Measurements from ENCODE around the gene PCNX1.
A peak's percentile ranks its signal among the peaks of the same experiment; 100 is the strongest.
"Not testable (repeated sequence)": the region's sequence is repeated elsewhere in the genome, so short reads cannot be mapped to it uniquely, and the experiment has no call there.

Gene PCNX1

DNA sequence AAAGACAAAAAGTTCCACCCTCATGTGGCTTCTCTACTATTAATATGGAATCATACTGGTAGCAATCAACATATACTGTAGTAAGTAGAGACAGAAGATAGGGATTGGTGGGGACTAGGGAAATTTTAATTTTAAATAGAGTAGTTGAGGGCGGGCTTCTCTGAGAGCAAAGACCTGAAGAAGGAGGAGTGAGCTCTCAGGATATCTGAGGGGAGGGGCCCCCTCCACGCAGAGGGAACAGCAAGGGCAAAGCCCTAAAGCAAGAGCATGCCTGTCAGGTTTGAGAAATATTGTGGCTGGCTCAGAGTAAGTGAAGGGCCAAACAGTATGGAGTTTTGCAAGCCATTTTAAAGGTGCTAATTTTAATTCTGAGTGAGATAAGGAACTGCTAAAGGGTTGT, 64.3 kb downstream of the PCNX1 start:
- DNase-seq: no peak

DNA sequence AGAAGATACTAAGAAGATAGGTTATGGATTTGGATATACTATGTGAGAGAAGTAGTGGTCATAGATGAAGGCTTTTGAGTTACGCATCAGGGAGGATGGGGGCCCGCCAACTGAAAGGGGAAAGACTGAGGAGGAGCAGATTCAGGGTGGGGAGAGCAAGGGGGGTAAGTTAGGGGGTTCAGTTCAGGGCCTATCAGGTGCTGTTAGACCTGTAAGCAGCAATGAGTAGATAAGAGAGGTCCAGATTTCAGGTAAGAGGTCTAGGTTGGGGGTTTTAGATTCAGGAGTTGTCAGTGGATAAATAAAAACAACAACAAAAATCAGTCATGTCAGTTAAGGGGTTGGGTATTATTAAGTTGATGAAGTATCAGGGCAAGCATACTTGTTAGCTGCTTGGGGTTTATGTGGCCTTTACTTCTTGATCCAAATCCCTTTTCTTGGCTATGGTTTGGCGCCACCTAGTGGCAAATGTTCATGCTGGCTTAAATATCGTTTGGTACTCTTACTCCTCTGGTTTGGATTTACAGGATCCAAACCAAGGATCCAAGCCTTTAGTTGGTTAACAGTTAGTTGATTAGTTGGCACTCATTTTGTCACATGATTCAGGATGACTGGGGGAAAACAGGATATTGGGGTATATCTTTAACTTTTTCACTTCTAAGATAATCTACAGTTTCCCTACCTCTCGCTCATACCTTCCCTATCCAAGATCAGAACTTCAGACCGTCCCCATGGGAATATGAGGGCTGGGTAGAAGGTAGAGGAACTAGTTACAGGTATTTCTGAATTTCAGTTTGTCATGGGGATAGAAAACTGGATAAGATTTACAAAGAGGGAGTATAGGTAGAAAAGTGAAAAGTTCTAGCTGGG, 65.1 kb downstream of the PCNX1 start:
- peak; percentile 88 for DNase-seq

DNA sequence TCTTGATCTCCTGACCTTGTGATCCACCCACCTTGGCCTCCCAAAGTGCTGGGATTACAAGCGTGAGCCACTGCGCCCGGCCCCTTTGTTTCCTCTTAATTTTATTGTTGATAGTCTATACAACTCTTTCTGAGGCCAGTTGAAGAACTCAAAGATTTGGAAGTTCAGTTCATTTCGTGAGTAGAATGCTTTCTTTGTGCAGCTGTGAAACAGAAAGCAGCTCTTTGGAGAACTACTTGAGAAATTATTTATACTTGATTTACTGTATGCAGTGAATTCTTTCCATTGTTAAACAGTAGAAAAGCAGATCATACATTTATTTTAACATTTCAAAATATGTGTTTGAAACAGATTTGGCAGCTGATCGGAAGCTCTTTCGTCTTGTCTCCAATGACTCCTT, 69.3 kb downstream of the PCNX1 start:
- DNase-seq: no peak

DNA sequence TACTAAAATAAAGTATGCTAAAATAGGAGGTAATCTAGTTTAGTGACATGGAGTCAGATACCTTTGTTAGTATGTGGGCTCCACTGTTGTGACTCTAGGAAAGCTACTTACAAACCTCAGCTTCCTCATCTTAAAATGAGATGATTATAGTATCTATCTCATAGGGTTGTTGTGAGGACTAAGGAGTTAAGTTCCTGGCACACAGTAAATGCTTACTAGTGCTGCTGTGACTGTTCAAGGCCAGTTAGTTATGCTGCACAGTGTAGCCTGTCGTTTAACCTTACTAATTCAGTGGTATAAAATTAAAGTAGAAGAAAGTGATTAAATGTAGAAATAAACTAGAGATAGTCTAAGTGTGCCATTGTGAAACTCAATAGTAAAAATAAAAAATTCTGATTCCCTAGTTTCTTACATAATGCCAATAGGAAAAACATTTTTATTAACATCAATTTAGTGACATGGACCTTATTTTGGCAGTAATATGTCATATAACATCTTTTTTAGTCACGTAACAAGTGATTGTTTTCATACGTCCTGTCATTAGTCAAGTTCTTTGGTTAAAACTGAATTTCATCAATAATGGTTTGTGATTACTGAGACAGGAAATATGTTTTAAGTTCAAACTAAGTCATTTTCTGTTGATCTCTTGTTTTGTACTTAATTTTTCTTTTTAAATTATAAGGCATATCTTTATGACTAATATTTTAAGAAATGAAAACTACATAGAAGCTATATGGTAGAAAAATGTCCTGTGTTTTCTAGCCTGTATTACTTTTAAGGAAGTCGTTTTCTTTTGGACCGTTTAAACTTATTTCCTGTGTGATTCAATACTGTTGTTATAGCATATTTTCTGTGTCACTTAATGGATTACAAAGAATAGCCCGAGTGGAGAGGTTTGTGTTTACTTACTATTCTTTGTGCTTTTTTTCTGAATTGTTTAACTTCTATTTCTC, 74.0 kb downstream of the PCNX1 start:
- DNase-seq: no peak

DNA sequence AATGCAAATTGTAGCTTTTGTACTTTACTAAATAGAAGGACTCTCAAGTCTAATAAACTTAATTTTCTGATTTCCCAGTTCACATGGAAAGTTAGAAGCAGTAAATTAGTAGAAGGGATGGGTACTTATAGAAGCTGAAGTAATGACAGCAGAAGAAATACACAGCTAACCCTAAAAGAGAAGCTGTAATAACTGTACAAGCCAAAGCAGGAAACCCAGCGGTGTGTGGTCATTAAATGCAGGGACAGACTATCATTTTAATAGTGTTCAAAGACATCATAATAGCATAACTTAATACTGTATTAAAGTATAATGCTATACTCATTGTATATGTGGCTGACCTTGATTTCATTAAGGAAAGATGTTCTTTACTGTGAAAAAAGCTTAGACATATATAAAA, 74.9 kb downstream of the PCNX1 start:
- no peak for DNase-seq

DNA sequence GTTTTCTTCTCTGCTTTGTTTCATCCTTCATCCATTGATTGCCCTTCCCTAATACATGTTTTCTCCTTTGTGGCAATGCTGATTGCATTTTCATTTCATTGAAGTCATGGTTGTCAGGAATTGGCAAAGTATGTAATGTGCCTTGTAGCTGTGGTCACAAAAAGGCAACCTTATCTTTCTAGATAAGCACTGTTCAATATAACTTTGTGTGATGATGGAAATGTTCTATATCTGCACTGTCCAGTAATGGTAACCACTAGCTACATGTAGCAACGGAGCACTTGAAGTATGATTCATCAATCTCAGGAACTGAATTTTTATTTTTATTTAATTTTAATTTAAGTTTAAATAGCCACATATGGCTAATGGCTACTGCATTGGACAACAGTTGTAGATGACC, 79.8 kb downstream of the PCNX1 start:
- no peak for DNase-seq

DNA sequence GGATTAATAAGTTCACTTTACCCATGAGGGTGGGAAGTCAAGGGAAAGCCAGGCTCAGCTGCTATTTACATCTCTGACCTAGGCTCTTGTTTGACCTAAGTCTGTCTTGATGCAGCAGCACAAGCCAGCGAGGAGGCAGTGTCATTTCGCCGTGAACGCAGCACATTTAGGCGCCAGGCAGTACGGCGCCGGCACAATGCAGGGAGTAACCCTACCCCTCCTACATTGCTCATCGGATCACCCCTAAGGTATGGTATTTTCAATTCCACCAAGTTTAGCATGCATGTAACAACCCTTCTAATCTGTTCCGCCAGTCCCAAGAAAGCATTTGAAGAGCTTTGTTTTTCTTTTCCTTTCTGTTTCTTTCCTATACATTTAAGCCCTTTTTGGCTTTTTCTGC, 81.2 kb downstream of the PCNX1 start:
- no peak for DNase-seq

DNA sequence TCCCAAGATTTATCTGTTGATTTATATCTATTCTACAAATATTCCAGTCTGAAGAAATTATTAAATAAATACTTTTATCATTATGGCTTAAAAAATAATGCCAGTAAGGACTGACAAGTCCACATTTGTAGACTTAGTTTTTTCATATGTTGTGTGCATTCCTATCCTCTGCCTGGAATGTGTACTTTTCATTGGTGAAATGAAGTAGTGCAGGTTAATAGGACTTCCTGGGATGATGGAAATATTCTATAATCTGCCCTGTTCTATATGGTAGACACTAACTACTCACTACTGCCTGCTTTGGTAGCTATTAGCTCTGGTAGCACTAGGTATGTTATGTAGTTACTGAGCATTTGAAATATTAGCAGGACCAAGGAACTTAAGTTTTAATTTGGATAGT, 86.7 kb downstream of the PCNX1 start:
- no peak for DNase-seq

DNA sequence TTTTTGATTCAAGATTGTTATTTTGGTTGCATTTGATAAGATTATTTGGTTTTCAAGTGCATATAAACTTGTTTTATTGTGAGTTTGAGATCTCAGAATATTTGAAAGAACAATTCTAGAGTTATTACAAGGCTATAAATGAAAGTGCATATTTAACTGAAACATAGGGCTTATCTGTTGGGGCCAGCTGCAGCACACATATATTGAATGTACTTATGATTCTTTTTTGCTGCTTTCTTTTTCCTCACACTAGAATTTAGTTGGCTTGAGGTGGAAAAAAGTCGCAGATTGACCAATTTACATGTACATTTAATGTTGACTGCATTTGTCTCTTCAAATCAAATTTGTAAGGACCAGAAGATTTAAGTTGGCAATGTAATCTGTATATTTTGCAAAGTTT, 88.0 kb downstream of the PCNX1 start:
- no peak for DNase-seq

DNA sequence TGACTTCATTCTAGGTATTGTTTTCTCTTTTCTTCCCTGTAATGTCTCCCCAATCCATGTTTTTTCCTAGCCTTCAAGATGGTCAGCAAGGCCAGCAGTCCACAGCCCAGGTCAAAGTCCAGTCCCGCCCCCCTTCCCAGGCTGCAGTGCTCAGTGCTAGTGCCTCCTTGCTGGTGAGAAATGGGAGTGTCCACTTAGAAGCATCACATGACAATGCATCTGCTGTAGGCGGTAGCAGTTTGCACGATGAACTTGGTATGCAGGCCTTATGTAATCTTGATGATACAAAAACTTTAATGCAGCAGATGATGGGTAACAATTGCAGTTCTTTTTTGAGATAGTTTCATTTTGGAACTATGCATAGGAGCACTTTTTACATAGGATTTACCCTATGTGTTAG, 88.4 kb downstream of the PCNX1 start:
- no peak for DNase-seq

DNA sequence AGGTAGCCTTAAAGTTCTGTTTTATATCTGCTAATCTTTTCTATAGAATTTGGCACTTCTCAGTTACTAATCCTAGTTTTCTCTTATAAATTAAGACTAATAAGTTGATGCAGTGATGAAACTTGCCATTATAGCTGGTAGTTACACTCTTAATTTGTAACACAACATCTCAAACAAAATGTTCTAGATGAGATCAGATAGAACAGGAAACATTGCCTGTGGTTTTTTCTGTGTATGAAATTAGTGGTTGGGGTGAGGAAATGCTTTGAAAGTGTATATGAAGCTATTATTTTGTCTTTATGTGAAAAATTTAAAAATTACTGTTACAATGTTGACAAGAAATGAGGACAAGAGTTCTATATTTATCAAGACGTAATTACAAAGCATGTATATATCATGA, 91.9 kb downstream of the PCNX1 start:
- DNase-seq: no peak

DNA sequence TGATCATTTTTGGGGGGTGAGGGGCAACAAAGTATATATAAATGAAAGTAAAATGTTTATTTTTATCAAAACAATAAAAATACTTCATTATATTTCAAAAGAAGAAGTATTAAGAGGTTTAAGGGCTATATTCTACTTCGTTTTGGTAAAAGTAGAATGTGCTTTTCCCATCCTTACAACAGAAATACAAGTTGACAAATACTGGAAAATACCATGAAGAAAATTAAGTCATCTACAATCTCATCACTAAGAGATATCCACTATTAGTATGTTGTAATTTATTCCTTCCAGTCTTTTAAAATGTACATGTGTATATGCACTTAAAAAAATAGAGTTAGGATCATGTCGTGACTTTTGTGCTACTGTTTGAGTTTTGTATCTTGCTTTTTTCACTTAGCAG, 92.8 kb downstream of the PCNX1 start:
- no peak for DNase-seq

DNA sequence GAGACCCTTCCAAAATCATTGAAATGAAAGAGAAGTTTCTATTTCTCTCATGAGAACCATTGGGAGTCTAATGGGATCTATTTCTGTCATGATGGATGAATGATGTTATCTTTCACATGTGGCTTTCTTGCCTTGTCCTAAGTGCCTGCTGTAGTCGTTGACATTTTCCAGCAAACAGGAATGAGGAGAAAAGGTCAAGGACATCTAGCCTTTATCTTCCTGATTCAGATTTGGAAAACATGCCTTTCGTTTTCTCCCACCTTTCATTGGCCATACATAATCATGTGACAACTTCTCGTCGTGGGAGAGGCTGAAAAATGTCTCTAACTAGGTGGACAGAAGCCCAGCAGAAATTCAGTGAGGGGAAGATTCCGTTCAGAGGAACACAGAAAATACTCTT, 94.5 kb downstream of the PCNX1 start:
- no peak for DNase-seq

DNA sequence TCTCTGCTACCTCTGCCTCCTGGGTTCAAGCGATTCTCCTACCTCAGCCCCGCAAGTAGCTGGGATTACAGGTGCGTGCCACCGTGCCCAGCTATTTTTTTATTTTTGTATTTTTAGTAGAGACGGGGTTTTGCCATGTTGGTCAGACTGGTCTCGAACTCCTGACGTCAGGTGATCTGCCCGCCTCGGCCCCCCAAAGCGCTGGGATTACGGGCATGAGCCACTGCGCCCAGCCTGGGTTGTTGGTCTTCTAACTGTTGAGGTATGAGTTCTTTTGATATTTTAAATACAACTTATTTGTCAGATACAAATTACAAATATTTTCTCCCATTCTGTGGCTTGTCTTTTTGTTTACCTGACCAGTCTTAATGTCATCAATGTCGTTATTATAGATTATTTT, 95.9 kb downstream of the PCNX1 start:
- DNase-seq: no peak

DNA sequence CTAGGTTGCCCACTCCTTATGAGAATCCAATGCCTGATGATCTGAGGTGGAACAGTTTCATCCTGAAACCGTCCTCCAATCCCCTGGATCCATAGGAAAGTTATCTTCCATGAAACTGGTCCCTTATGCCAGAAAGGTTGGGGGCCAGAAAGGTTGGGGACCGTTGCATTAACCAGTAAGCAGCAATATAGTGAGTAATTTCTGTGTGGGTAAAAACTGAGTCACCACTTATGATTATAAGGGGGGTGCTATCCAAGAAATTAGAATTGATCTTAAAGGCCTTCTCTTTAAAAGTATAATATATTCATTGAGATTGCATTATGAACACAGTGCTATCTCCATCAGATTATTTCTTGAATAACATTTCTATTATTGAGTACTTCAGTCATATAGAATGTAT, 97.2 kb downstream of the PCNX1 start:
- no peak for DNase-seq

DNA sequence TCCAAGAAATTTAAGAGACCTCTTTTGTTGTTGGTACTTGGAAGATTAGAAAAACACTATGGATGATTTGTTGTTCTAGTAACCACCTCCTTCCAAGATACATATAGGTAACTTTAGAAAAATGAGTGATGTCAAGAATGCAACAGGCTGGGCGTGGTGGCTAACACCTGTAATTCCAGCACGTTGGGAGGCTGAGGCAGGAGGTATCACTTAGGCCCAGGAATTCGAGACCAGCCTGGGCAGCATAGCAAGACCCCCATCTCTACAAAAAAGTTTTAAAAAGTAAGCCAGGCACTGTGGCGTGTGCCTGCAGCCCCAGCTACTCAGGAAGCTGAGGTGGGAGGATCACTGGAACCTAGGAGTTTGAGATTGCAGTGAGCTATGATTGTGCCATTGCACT, 97.8 kb downstream of the PCNX1 start:
- no peak for DNase-seq

DNA sequence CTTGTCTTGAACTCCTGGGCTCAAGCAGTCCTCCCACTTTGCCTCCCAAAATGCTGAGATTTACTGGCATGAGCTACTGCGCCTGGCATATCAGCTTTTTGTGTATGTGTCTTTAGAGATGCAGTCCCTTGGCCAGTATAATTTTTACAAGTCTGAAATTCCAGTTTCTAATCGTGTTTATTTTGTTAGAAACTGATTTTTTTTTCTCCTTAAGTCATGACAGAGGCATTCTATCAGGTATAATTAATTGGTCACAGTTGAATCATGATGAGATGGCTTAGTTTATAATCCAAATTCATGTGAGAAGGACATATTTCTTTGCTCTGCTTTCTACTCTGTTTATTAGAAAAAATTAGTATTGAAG, 98.9 kb downstream of the PCNX1 start:
- no peak for DNase-seq

DNA sequence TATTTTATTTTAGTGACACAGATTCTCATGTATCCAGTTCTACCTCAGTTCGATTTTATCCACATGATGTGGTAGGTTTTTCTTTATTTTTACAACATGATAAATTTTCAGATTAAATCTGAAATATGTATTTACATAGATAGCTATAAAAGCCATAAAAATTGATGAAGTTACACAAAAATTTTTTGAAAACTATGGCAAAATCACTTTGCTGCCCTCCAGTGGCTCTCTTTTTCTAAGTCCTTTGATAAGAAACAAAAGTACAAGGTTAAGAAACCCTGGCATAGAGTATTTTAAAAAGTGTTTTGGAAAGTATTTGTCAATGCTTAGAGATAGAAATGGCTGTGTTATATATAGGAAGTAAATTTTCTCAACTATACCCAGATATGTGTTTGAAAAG, 104.2 kb downstream of the PCNX1 start:
- DNase-seq: no peak

DNA sequence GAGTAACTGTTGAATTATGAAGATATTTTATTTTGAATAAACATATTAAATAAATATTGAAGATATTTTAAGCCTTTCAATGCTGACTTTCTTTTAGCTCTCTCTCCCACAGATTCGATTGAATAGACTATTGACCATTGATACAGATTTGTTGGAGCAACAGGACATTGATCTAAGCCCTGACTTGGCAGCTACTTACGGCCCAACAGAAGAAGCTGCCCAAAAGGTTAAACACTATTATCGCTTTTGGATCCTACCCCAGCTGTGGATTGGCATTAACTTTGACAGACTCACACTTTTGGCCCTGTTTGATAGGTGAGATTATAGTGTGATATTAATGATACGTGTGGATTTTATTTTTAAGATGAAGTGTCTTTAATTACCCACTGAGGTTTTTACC, 105.6 kb downstream of the PCNX1 start:
- no peak for DNase-seq

DNA sequence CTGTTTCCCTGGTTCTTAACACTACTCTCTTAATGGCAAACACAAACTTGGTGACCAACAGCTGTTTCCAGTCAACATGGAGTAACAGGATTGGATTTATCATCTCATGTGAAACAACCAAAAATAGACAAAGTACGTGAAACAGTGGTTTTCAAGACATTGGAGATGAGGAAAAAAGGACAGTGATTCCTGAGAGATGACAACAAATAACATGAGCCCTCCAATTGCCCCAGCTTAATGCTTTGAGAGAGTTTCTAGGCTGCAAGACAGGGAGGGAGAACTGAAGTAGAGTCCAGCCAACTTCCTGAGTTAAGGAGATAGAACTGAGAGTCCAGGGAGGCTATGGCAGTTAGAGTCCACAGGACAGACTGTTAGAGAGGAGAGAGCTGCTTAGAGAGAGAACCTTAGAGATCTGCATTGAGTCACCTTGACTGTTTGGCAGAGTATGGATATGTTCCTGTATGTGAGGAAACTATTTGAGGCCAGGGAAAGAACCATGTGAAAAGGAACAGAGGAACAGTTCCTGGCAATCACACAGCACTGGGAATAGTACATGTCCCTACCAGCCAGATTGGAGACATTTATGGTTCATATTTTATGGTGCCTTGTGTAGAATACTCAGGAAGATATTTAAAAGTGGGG, 106.4 kb downstream of the PCNX1 start:
- no peak for DNase-seq

DNA sequence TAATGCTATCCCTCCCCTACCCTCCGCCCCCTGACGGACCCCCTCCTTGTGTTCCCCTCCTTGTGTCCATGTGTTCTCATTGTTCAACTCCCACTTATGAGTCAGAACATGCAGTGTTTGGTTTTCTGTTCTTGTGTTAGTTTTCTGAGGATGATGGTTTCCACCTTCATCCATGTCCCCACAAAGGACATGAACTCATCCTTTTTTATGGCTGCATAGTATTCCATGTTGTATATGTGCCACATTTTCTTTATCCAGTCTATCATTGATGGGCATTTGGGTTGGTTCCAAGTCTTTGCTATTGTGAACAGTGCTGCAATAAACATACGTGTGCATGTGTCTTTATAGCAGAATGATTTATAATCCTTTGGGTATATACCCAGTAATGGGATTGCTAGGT, 112.7 kb downstream of the PCNX1 start:
- DNase-seq: not testable (repeated sequence)

DNA sequence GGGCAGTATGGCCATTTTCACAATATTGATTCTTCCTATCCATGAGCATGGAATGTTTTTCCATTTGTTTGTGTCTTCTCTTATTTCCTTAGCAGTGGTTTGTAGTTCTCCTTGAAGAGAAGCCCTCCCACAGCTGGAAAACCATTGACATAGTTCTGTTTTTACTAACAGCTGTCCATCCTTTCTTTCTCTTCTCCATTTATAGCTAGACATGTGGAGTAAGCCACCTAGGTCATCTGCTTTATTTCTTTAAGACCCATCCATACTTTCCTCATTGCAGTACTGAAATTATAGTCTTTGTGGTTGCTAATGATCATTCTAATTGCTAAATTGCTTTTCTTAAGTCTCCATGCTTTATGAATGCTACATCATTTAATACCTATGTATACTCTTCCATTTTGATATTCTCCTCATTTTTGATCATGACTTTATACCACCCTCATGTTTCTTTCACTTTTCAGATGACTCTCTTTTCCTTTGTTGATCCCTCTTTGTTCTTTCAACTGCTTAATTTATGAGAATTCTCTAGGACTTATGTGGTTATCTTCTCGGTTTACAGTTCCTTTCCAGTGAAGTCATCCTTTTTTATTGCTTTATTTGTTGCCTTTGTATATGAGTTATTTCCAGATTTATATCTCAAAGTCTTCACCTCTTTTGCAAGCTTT, 114.2 kb downstream of the PCNX1 start:
- DNase-seq: no peak

All from femur (tissue), 1 donor.